HL-60 (cell line): ENCODE data around the gene TOX4.

Source experiments
- DNase-seq, 2 experiments: peaks; one replicate each; pipeline ENCODE4 v3.0.0-alpha.2; 2010 to 2020; ENCODE audit warnings: low read depth in 1 of 2, low spot score in 1 of 2
- H3K27ac ChIP-seq: fragments of 250-450 bp; sonication (Bioruptor Pico); replicated peaks from 2 replicates; pipeline ENCODE4 v1.5.1; 2020; ENCODE audit warnings: mild to moderate bottlenecking, moderate library complexity
- H3K27me3 ChIP-seq: fragments of 250-450 bp; sonication (Bioruptor Pico); 2 replicates; pipeline ENCODE4 v1.5.1; 2021; ENCODE audit warnings: mild to moderate bottlenecking, moderate library complexity; ENCODE audit not compliant: insufficient read depth, poor library complexity, severe bottlenecking
- H3K4me3 ChIP-seq: replicated peaks from 2 replicates; pipeline ENCODE4 v1.5.1; 2011; ENCODE audit warnings: mild to moderate bottlenecking, control low read depth, low read length; ENCODE audit not compliant: insufficient read depth
- CTCF ChIP-seq: IDR thresholded peaks from one replicate; pipeline ENCODE4 v1.5.1; 2011; ENCODE audit warnings: low read length, control low read depth, inconsistent platforms; ENCODE audit not compliant: insufficient read depth
- GABPA ChIP-seq: IDR thresholded peaks from 2 replicates; pipeline ENCODE4 v1.6.1; 2012; ENCODE audit warnings: low read depth
- POLR2AphosphoS5 ChIP-seq: IDR thresholded peaks from 2 replicates; pipeline ENCODE4 v1.6.1; 2012; ENCODE audit warnings: low read depth
- REST ChIP-seq: IDR thresholded peaks from 2 replicates; pipeline ENCODE4 v1.6.1; 2012; ENCODE audit warnings: low read depth; ENCODE audit not compliant: insufficient replicate concordance
- SPI1 ChIP-seq: IDR thresholded peaks from 2 replicates; pipeline ENCODE4 v1.6.1; 2012; ENCODE audit warnings: low read depth, mild to moderate bottlenecking, borderline replicate concordance

TOX4 gene

GRCh38 chr14:21534576-21534975, 57.6 kb downstream of the TOX4 start:
- peak in 1 of 2 experiments; percentile 52 for DNase-seq
- Histone ChIP-seq H3K4me3 (no peak overlapping the region), H3K27ac (no peak overlapping the region), H3K27me3 (peaks cover 30% of the 10 kb centered on the region)
- TF ChIP-seq REST, result no peak
- TF ChIP-seq GABPA, result no peak
- 0 out of 2 replicates have a peak, but pooled peaks have one; percentile 1 for TF ChIP-seq SPI1
- no peak for TF ChIP-seq POLR2AphosphoS5
- TF ChIP-seq CTCF, result no peak

- no peak for DNase-seq
- Histone ChIP-seq H3K4me3 (no peak overlapping the region), H3K27ac (no peak overlapping the region), H3K27me3 (peaks cover 30% of the 10 kb centered on the region)
- TF ChIP-seq REST, result no peak
- no peak for TF ChIP-seq POLR2AphosphoS5
- no peak for TF ChIP-seq CTCF
- TF ChIP-seq GABPA, result no peak
- no peak for TF ChIP-seq SPI1
Measured at GRCh38 chr14:21535545-21536417, 58.8 kb downstream of the TOX4 start.

- DNase-seq, result no peak
- H3K27ac ChIP-seq, result no peak overlapping the region
- TF ChIP-seq GABPA (no peak), REST (no peak), SPI1 (no peak)
- H3K27me3 ChIP-seq, result peaks cover 30% of the 10 kb centered on the region
- no peak overlapping the region for H3K4me3 ChIP-seq
Measured at GRCh38 chr14:21536418-21537089, 59.6 kb downstream of the TOX4 start.
